SH-SY5Y (cell line): ENCODE results near the gene GIMAP8.

ENCODE experiments used
- GATA2 ChIP-seq: IDR thresholded peaks from 2 replicates; pipeline ENCODE4 v1.6.1; 2011; ENCODE audit warnings: mild to moderate bottlenecking, low read depth, low read length
- GATA3 ChIP-seq: IDR thresholded peaks from 2 replicates; pipeline ENCODE4 v1.6.1; 2011; ENCODE audit warnings: low read depth, mild to moderate bottlenecking, low read length, moderate library complexity

GRCh38 chr7:150411606-150412005, 38.8 kb upstream of the GIMAP8 start:
- TF ChIP-seq GATA2 (no peak), GATA3 (no peak)
